Suprapubic skin (tissue), 4 donors: Measurements from ENCODE around the gene CEP135. TPM values are rescaled to one million over a fixed set of nuclear protein-coding genes. Genes with fewer than 3 reads are reported as not detected.
A peak's percentile ranks its signal among the peaks of the same experiment; 100 is the strongest.

Experiments
- DNase-seq, 2 donors: peaks; one replicate each; pipeline ENCODE4 v3.0.0-alpha.2; 2019; ENCODE audit warnings: low spot score in 2 of 2
- H3K27ac ChIP-seq: fragments of 200-600 bp; sonication (generic); one replicate; pipeline ENCODE4 v1.5.1; 2019
- H3K27me3 ChIP-seq: fragments of 200-600 bp; sonication (generic); one replicate; pipeline ENCODE4 v1.5.1; 2019
- H3K36me3 ChIP-seq: fragments of 200-600 bp; sonication (generic); one replicate; pipeline ENCODE4 v1.5.1; 2019
- H3K4me1 ChIP-seq: fragments of 200-600 bp; sonication (generic); one replicate; pipeline ENCODE4 v1.5.1; 2019
- H3K4me3 ChIP-seq: fragments of 200-600 bp; sonication (generic); one replicate; pipeline ENCODE4 v1.5.1; 2019; ENCODE audit warnings: mild to moderate bottlenecking
- H3K9me3 ChIP-seq: fragments of 200-600 bp; sonication (generic); one replicate; pipeline ENCODE4 v1.5.1; 2019
- EP300 ChIP-seq: sonication (generic); formaldehyde crosslinking; IDR thresholded peaks from one replicate; pipeline ENCODE4 v1.6.1; 2017; ENCODE audit warnings: antibody characterized with exemption
- POLR2A ChIP-seq, 2 donors: fragments of 450-650 bp; IDR thresholded peaks; one replicate each; pipeline ENCODE4 v1.6.1; 2017; ENCODE audit warnings: antibody characterized with exemption in 2 of 2, mild to moderate bottlenecking in 2 of 2, moderate library complexity in 2 of 2
- POLR2AphosphoS5 ChIP-seq, 3 donors: sonication (generic); formaldehyde crosslinking; IDR thresholded peaks; one replicate each; pipeline ENCODE4 v1.6.1; 2017; ENCODE audit warnings: antibody characterized with exemption in 3 of 3
- WGBS: methylation state at CpG from one replicate; pipeline ENCODE4 v1.1.5; 2018; 5-methylcytosine and 5-hydroxymethylcytosine counted together
- total RNA-seq, 4 donors: library from RNA; depleted of rRNA; stranded (reverse); fragments of >200 nt; gene quantifications; one replicate each; pipeline ENCODE4 v1.1.0, GENCODE V29; 2016
- TF ChIP-seq, protein P1 (sequence below), 2 donors: fragments of 200-600 bp in 1 of 2; fragments of 450-650 bp in 1 of 2; sonication (generic) in 1 of 2; IDR thresholded peaks; one replicate each; pipeline ENCODE4 v1.5.1; 2016 to 2019; ENCODE audit warnings: antibody characterized with exemption in 2 of 2, mild to moderate bottlenecking in 1 of 2, moderate library complexity in 1 of 2

CEP135 gene
- 10 to 100 TPM in 1 of 4 donors, 1 to 10 TPM in 3; 3.1 to 16.1 (median 4.8) TPM for total RNA-seq

GRCh38 chr4:55948726-55949481 lies at the start of gene CEP135:
CEP135 (plus strand) TSS chr4:55948945; CDS start chr4:55952131, 3,186 bp downstream.
- H3K4me1 ChIP-seq, result peaks cover 24% of the 10 kb centered on the region
- no peaks in the 10 kb centered on the region for H3K27me3 ChIP-seq
- 2% methylated on average over 3 of the region's 77 CpGs for WGBS
- no peak for TF ChIP-seq EP300
- TF ChIP-seq POLR2AphosphoS5 (IDR thresholded peaks at IDR 0.05), result peak in 2 of 3 donors; percentile 34 to 76
- TF ChIP-seq, protein P1, sequence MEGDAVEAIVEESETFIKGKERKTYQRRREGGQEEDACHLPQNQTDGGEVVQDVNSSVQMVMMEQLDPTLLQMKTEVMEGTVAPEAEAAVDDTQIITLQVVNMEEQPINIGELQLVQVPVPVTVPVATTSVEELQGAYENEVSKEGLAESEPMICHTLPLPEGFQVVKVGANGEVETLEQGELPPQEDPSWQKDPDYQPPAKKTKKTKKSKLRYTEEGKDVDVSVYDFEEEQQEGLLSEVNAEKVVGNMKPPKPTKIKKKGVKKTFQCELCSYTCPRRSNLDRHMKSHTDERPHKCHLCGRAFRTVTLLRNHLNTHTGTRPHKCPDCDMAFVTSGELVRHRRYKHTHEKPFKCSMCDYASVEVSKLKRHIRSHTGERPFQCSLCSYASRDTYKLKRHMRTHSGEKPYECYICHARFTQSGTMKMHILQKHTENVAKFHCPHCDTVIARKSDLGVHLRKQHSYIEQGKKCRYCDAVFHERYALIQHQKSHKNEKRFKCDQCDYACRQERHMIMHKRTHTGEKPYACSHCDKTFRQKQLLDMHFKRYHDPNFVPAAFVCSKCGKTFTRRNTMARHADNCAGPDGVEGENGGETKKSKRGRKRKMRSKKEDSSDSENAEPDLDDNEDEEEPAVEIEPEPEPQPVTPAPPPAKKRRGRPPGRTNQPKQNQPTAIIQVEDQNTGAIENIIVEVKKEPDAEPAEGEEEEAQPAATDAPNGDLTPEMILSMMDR (IDR thresholded peaks at IDR 0.05), result peak; percentile 81 to 97
- no peaks in the 10 kb centered on the region for H3K36me3 ChIP-seq
- no peaks in the 10 kb centered on the region for H3K9me3 ChIP-seq
- DNase-seq, result peak; percentile 94 to 95
- peak within 1 kb of the TSS; percentile 70 for H3K4me3 ChIP-seq
- H3K27ac ChIP-seq, result peak within 1 kb of the TSS; percentile 81

GRCh38 chr4:55902677-55903076 lies 46.1 kb upstream of the CEP135 start:
- 90% methylated on average over 4 of the region's 4 CpGs for WGBS

GRCh38 chr4:55903577-55903976 lies 45.2 kb upstream of the CEP135 start:
- peaks cover 3% of the 10 kb centered on the region for H3K4me1 ChIP-seq
- no peak for DNase-seq
- peaks cover 39% of the 10 kb centered on the region for H3K36me3 ChIP-seq
- H3K4me3 ChIP-seq, result no peak overlapping the region
- H3K27me3 ChIP-seq, result no peaks in the 10 kb centered on the region
- TF ChIP-seq EP300 (no peak), POLR2AphosphoS5 (IDR thresholded peaks at IDR 0.05) (no peak), POLR2A (IDR thresholded peaks at IDR 0.05) (no peak)
- TF ChIP-seq, protein P1 (IDR thresholded peaks at IDR 0.05), result no peak
- no peaks in the 10 kb centered on the region for H3K9me3 ChIP-seq
- no peak overlapping the region for H3K27ac ChIP-seq

More at GRCh38 chr4:55902677-55903076, 46.1 kb upstream of the CEP135 start:
- Histone ChIP-seq H3K36me3 (peaks cover 45% of the 10 kb centered on the region), H3K4me1 (peaks cover 3% of the 10 kb centered on the region), H3K4me3 (no peak overlapping the region), H3K9me3 (no peaks in the 10 kb centered on the region), H3K27me3 (no peaks in the 10 kb centered on the region), H3K27ac (no peak overlapping the region)
- TF ChIP-seq POLR2AphosphoS5 (IDR thresholded peaks at IDR 0.05), result no peak
- no peak for TF ChIP-seq EP300
- TF ChIP-seq POLR2A (IDR thresholded peaks at IDR 0.05), result no peak
- TF ChIP-seq, protein P1 (IDR thresholded peaks at IDR 0.05), result no peak
- no peak for DNase-seq

- TF ChIP-seq POLR2AphosphoS5 (IDR thresholded peaks at IDR 0.05) (no peak), POLR2A (IDR thresholded peaks at IDR 0.05) (no peak), EP300 (no peak)
- TF ChIP-seq, protein P1 (IDR thresholded peaks at IDR 0.05), result no peak
- DNase-seq, result no peak
- peaks cover 3% of the 10 kb centered on the region for H3K4me1 ChIP-seq
- peaks cover 35% of the 10 kb centered on the region for H3K36me3 ChIP-seq
- no peak overlapping the region for H3K4me3 ChIP-seq
- no peaks in the 10 kb centered on the region for H3K27me3 ChIP-seq
- H3K27ac ChIP-seq, result no peak overlapping the region
- H3K9me3 ChIP-seq, result no peaks in the 10 kb centered on the region
Observed at GRCh38 chr4:55904576-55904975, 44.2 kb upstream of the CEP135 start.

- Histone ChIP-seq H3K27me3 (no peaks in the 10 kb centered on the region), H3K36me3 (peaks cover 22% of the 10 kb centered on the region), H3K27ac (no peak overlapping the region), H3K9me3 (no peaks in the 10 kb centered on the region), H3K4me1 (peaks cover 3% of the 10 kb centered on the region), H3K4me3 (no peak overlapping the region)
- 74% methylated on average over 6 of the region's 6 CpGs for WGBS
- TF ChIP-seq POLR2A (IDR thresholded peaks at IDR 0.05) (no peak), EP300 (no peak), POLR2AphosphoS5 (IDR thresholded peaks at IDR 0.05) (no peak)
- TF ChIP-seq, protein P1 (IDR thresholded peaks at IDR 0.05), result no peak
- no peak for DNase-seq
Observed at GRCh38 chr4:55906323-55906722, 42.4 kb upstream of the CEP135 start.
